NCI-H146 (cell line): ENCODE measurements around the gene BCL6.

Experiments used
- DNase-seq: peaks from one replicate; lab custom pipeline; 2025; lab: John Stamatoyannopoulos, UW

BCL6 gene

DNA sequence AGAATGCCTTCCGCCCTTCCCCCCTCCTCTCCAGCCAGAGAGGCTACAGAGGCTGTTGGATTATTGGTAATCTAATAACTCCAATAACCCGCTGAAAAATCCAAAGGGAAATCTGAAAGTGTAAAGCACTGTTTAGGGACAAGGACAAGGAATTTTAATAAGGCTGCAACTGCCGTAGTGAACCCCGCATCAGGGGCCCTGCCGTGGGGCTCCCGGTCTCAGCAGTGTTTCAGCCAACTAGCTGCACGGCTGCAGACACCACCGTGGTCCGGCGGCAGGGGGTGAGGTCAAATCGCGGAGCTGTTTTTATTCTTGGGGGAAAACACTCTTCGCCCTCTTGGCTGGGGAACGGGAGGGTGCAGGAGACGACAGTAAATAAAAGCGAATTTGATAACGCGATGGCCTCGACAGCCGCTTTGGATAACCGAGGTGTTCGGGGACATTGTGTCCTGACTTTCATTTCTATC, 6.1 kb downstream of the BCL6 start:
- DNase-seq = no peak

DNA sequence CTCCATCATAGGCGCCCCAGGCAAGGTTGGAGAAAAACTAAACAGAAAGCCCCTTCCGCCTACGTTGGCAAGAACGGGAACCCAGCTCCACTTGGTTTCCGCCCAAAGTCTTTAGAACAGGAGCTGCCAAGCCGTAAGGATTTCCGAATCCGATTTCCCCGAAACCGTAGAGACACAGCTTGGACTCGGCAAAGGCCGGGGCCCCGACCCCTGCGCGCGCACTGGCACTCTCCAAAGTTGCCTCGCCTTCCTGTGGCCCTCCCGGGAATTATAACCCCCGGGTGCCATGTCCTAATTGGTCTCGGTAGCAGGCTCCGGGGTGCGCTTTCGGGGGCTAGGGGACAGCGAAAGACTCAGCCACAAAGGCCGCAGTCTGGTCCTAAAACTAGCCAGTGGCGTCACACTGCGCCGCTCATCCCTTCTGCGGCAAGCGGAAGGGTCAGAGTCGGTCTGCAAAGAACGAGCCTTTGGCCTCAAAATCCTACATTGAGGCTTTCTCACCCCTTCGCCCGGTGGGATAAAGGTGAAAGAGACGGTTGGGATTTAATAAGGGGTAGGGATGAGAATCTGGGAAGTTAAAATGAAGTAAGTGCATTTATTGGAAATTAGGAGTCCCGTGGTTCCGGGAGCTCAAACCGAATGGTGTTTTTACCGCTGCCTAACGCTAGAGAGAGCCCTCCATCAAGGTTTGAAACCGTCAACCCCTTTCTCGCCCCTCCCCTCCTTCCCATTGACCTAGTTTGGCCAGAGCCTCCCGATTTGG, 6.8 kb downstream of the BCL6 start:
- peak; percentile 63 for DNase-seq

DNA sequence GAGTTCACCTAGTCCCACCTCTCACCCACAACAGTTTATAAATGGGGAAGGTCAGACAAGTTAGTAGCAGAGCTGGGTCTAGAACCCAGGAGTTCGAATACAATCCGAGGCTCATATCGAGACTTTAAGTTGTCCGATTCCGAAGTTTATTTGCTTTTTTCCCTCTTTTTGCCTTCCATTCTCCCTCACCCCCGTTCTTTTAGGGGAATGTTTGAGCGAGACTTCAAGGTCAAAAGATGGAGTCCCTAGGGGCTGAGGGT, 7.3 kb downstream of the BCL6 start:
- no peak for DNase-seq

DNA sequence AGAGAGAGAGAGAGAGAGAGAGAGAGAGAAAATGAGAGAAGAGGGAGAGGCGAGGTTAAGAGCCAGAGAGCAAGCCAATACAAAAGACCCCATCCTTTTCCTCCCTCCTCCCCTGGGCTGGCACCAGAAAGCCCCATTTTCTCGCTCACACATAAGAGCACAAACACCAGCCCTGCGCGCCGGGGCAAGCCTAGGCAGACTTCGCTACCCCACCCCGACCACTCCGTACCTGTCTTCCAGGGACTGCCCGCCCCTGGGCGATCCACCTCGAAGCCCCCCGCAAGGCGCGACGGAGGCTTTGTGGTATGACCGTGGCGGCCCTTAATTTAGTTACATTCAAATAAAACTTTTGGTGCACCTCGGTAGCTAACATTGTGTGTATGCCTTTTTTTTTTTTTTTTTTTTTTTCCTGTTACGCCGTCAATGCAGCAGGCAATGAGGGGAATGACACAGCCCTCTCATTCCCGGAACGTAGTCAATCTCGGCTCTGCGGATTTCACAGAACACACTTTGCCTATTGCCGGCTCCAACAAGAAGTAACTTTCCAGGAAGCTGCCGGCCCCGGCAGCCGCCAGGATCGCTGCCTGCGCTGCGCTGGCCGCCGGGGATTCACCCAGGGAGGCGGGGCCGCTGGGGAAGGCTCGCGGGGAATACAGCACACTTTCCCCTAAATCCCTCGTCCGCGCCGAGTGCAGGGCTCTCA, 7.7 kb downstream of the BCL6 start:
- DNase-seq = no peak

DNA sequence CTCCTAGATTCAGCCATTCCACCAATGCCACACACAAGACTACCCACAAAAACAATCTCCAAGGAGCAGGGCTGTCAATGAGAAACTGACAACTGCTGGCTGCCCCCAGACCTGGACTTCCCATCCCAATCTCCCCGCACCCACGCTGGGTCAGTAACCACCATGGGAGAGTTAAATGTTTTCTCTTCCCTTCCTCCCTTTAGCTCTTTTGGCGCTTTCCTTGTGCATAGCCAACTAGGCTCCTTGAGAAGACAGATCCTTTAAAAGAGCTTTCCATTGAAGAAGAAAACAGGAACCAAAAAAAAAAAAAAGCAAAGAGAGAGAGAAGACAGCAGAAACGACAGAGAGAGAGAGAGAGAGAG, 8.3 kb downstream of the BCL6 start:
- no peak for DNase-seq

DNA sequence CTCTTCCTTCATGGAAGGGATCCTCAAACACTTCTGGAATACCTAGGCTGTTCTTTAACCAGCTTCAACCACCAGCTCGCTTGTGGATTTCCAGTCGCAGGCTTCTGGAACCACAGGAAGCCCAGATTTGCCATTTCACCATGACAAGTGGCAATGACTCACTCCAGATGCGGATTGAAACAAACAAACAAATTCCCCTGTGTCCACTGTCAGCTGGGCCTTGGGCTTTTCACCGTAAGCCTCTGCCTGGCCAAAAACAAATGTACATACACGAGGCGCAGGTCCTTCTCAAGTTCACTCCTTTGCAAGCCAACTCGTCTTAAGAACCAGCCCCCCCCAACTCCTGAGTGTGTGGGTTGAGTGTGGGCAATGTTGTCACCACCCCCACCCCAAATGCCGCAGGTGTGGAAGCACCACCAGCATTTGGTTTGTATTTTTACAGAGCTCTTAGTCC, 8.8 kb downstream of the BCL6 start:
- DNase-seq = no peak

DNA sequence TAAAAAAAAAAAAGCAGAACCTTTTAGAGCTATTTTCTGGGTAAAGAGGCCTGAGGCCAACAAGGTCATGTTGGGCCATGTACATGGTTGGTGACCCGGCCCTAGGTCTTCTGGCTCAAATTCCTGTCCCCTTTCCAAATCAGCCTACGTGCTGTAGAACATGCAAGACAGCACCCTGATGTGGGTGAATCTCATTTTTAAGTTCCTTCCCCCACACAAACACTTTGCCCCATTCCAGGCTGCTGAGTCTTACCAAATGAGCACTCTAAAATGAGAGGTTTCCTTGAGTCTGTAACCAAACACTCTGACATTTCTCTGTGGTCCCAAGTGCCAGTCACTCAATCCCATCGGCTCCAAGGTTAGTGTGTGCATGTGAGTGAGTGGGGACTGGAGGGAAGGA, 9.4 kb downstream of the BCL6 start:
- DNase-seq = no peak

DNA sequence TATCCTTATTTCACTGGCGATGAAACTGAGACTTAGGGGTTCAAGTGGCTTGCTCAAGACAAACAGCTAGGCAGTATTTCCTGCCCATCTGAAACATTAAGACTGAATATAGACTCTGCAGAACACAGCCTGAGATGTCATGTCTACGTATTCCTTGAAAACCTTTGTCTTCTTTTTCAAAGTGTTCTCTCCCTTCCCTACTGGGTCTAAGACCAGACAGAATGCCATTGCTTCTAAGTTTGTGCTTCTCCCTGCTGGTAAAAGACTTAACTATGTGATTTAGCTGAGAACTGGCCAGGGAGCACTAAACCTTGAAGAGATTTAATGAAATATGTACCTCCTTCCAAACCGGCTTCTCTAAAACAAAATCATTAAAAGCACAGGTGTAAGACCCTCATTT, 9.9 kb downstream of the BCL6 start:
- DNase-seq = no peak

DNA sequence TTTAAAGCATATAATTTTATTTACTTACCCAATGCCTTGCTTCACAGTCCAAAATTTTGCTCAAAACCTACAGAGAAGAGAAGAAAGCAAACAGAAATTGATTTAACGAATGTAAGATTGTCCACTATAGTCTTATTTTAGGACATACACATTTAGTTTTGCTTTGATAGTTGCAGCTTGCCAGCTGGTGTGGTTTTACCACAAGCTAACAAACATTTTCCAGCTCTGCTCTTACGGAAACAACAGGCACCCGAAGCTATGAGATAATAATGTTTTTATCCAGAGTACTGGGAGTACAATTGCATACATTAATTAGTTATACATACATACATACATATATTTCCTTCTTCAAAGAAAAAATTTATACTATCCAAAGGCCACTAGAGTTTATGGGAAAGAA, 10.4 kb downstream of the BCL6 start:
- DNase-seq = no peak

DNA sequence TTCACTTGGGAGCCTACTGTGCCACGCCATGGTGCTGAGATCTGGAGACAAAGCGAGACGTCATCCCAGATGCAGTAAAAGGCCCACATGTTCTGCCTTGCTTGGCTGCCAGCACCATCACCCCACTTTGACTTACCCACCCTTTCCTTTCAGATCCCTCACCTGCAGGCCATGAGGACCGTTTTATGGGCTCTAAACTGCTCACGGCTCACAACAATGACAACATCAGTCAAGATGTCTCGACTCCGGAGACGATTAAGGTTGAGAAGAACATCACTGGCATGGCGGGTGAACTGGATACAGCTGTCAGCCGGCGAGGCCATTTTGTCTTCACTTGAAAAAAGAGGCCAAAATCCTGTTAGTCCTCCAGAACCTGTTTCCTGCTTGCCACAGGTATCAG, 11.9 kb downstream of the BCL6 start:
- no peak for DNase-seq

DNA sequence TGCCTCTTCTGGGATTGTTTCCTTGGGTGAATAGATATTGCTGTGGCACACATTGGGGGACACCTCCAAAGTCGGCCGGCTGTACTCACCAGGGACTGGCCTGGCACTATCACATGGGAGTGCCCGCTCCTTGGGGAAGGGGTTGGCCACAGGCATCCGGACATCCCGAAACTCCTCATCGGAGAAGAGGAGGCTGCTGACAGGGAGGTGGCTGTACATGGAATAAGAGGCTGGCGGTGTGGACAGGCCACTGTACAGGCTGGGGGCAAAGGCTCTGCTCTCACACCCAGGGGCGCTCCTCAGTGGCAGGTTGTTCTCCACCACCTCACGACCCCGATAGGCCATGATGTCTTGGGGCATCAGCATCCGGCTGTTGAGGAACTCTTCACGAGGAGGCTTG, 15.7 kb downstream of the BCL6 start:
- no peak for DNase-seq

DNA sequence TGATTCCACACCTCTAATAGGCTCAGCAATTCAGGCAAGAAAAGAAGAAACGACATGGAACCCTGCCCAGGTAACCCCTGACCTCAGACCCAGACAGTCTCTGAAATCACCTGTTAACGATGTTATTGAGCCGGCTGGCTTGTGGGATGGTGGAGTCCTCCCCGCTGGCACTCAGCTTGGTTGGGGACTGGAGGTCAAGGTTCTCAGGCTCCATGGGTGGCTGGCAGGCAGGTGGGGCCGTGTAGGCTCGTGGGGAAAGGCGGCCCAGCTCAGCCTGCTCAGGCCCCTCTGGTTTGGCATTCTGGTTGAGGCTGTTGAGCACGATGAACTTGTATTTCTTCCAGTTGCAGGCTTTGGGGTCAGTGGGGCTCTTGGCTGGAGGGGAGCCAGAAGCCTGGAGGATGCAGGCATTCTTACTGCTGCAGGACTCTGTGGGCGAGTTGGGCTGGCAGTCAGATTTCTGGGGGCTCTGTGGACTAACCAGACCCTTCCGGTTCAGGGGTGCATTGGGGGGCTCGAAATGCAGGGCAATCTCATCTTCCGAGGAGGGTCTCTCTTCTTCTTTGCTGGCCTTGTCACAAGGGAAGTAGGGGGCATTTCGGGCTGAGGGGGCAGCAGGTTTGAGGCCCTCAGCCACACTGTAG, 16.2 kb downstream of the BCL6 start:
- no peak for DNase-seq

DNA sequence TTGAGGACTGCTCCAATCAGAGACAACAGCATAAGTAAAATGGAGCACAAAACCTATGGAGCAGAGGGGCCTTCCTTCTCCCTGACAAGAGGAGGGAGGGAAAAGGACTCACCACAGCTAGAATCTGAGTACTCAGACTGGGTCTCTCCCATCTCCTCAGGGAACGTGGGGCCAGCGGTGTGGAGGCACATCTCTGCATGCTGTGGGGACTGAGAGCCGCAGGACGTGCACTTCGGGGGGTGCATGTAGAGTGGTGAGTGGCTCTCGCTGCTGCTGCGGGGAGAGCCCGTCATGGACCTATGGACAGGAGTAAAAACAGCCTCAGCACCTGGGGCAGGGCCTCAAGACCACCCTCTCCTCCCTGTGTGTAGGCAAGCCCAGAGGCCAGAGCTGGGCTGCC, 17.0 kb downstream of the BCL6 start:
- no peak for DNase-seq

DNA sequence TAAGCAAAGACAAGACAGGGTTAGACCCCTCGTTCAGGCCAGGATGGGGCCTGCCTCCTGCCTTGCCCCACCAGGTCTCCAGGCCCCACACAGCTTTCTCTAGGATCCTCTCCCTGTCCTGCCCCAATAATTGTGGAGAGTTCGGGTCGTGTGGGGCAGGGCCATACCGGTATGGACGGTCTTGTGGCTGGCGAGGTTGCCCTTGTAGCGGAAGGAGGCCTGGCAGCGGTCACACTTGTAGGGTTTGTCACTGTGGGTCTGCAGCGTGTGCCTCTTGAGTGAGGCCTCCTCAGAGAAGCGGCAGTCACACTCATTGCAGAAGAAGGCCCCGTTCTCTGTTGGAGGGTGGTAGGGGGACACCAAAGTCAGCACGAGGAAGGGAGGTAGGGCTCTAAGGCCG, 18.7 kb downstream of the BCL6 start:
- no peak for DNase-seq

DNA sequence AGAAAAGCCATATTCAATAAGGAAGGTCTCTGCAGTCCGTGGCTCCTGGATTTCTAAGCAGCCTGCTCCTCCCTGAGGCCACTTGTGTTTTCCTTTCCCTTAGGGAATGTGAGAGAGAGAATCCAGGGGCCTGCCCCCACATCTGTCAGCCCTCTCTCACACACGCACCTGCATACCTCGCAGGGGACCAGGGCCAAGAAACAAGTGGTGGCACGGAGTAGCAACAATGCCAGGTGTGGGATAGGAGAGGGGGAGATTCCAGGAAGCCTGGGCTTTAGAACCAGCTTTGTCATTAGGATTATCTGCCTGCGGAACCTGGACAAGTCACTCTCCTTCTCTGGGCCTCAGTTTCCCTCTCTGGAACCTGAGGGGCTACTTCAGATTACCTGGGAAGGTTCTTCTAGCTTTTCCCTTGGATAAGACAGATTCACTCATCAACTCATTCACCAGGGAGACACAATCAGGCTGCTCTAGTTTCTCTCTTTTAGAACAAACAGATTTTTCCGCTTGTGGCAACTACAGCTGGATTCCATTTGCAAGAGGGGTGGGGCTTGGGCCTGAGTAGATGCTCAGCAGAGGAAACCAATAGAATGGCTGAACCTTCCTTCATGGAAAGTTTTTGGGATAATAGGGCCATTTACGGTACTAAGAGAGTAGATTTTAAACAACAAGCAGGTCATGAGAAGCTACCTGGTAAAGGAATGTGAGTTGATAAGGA, 19.5 kb downstream of the BCL6 start:
- DNase-seq = no peak

DNA sequence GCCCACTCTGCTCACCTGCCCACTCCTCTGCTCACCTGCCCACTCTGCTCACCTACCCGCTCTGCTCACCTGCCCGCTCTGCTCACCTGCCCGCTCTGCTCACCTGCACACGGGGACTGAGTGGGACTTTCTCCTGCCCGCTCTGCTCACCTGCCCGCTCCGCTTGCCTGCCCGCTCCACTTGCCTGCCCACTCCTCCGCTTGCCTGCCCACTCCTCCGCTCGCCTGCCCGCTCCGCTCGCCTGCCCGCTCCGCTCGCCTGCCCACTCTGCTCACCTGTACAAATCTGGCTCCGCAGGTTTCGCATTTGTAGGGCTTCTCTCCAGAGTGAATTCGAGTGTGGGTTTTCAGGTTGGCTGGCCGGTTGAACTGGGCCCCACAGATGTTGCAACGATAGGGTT, 20.0 kb downstream of the BCL6 start:
- DNase-seq = no peak

DNA sequence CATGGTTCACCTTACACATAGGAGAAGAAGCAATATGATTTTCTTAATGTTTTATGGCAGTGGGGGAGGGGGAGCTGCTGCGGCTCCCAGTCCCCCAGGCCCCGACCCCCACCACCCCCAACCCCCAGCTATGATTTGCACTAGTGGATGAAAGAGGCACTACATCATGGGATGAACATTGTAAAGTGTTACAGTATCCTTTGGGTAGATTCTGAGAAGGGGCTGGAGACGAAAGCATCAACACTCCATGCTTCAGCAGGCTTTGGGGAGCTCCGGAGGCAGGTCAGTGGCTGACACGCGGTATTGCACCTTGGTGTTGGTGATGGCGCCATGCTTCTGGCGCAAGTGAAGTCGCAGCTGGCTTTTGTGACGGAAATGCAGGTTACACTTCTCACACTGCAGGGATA, 23.1 kb downstream of the BCL6 start:
- no peak for DNase-seq

DNA sequence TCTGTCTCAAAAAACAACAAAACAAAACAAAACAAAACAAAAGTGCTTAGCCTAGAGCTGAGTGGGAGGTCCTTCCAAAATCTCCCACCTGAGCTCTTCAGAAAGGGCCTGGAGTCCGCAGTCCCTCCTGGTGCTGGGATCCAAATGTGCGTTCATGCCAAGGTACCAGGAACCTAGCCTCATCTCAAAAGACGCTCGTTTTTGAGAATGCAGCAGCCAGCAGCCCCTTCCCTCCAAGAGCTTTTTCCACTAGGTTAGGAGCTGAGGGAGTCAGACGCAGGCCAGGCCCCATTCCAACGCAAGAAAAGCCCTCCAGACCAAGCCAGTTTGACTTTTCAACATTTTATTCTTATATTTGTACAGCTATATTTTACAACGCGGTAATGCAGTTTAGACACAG, 24.2 kb downstream of the BCL6 start:
- no peak for DNase-seq

DNA sequence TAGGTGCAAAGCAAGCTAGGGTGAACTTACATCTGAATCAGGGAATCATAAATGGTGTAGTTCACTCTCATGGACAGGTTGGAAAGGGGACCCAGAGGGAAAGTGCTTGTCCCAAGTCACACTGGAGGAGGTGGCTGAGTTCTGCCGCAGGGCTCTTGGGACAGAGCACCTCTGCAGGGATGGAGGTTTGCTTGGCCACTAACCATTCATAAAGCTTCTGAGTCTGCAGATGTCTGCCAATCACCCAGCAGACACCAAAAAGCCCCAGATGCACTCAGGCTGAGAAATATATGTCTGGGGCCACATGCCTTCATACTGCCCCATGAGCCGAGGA, 25.0 kb downstream of the BCL6 start:
- DNase-seq = no peak

DNA sequence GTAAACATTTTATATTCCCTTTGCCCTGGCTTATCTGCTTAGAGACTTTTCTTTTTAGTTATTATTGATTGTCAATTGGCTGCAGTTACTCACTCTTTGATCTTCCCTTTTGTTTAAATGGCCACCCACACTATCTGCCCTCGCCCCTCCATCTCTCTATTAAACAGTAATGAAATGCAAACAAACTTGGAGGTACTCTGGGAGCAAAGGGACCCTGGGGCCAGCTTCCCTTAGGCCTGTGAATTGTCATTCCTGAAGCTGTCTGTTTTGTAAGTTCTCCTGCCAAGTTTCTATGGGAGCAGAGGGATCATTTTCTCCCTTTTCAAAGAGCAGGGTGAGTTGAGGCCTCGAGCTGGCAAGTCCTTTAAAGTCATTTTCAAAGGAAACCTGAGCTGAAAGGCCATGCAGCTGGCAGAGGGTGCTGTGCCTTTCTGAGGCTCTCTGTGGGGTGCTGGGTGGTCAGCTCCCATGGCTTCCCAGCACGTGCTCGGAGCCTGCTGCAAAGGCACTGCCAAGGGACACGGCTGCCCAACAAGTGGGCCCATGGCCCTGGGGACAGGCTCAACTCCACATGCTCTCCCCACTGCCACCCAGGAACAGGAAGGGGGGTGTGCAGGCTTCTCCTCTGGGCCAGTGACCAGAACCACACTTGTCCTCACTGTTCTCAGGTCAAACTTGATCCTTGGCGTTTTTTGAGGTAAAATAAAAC, 25.5 kb downstream of the BCL6 start:
- DNase-seq = no peak

DNA sequence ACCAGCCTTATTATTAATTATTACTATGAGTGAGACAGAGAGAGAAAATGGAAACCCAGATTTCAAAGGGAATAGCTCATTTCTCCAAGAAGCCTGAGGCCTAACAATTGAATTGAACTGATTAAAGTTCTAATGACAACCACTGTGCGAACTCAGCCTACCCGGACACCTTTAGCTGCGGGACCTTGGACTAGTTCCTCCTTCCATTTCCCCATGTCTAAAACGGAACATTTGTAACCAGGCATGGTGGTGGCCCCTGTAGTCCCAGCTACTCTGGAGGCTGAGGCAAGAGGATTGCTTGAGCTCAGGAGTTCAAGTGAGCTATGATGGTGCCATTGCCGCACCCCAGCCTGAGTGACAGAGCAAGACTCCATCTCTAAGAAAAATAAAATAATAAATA, 26.5 kb downstream of the BCL6 start:
- no peak for DNase-seq

DNA sequence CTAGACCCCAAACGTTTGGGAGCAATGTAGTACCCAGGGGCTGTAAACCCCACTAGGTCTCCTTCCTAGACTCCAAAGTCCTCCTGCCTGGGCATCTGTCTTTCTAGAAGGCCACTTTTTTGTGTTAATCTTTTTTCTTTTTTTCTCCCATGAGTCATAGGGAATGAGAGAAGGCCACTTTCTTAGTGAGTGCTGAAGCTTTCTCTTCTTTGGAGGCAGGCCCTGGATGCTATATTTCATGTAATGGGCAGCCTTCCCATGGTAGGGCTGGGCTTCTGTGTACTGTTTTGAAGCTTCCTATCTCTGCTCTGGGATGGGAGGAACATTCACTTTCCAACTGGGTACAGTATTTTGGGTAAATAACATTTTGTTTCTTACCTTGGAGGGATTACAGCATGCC, 27.7 kb downstream of the BCL6 start:
- DNase-seq = no peak
